A549 (cell line): ENCODE data around the gene OXTR. TPM values are rescaled to one million over a fixed set of nuclear protein-coding genes. Genes with fewer than 3 reads are reported as not detected.
A peak's percentile ranks its signal among the peaks of the same experiment; 100 is the strongest.

ENCODE experiments used
- ATAC-seq, 2 experiments: fragments of 200-7000 bp in 1 of 2; fragments of >200 bp in 1 of 2; cut with Nextera tagmentation in 1 of 2; cut with Tn5 transposase in 1 of 2; 3 replicates each; pipeline versions ENCODE4 v1.8.0 to v1.9.1; 2018 to 2020; ENCODE audit warnings: mild to moderate bottlenecking in 1 of 2, moderate library complexity in 1 of 2
- CTCF ChIA-PET: fragments of 300-600 bp; sonication (Branson Sonifier 250); formaldehyde crosslinking; extraction: SDS; loops from one replicate; lab custom pipeline; 2021; ENCODE audit warnings: antibody characterized with exemption, inconsistent platforms; lab: Yijun Ruan, JAX
- POLR2A ChIA-PET: fragments of 350-600 bp; formaldehyde crosslinking; extraction: SDS; loops from one replicate; lab custom pipeline; 2021; ENCODE audit warnings: antibody characterized with exemption, inconsistent platforms; lab: Yijun Ruan, JAX
- DNase-seq, 2 experiments: peaks; one replicate each; pipeline versions ENCODE4 v3.0.0 to v3.0.0-alpha.2; 2011 to 2016; ENCODE audit warnings: low read depth in 1 of 2, low spot score in 1 of 2
- FAIRE-seq: peaks from 2 replicates; lab custom pipeline; 2011; peaks lifted over from hg19 to GRCh38; lab: Jason Lieb, UNC
- H3K27ac ChIP-seq, 2 experiments: fragments of >200 bp; sonication (Bioruptor Twin); formaldehyde crosslinking; 3 replicates each; pipeline ENCODE4 v1.5.1; 2016 to 2017
- H3K4me1 ChIP-seq: fragments of >200 bp; sonication (Bioruptor Twin); formaldehyde crosslinking; 3 replicates; pipeline ENCODE4 v1.6.1; 2016
- H3K4me2 ChIP-seq: fragments of >200 bp; sonication (Bioruptor Twin); formaldehyde crosslinking; 3 replicates; pipeline ENCODE4 v1.6.1; 2016
- H3K4me3 ChIP-seq: fragments of >200 bp; sonication (Bioruptor Twin); formaldehyde crosslinking; 3 replicates; pipeline ENCODE4 v1.5.1; 2016
- H3K9me3 ChIP-seq: fragments of >200 bp; sonication (Bioruptor Twin); formaldehyde crosslinking; 3 replicates; pipeline ENCODE4 v1.6.1; 2016
- CBX8 ChIP-seq: fragments of 200-600 bp; sonication (generic); IDR thresholded peaks from 2 replicates; pipeline ENCODE4 v1.6.1; 2016
- CEBPB ChIP-seq, 2 experiments: fragments of >200 bp in 1 of 2; sonication (Bioruptor Twin) in 1 of 2; formaldehyde crosslinking in 1 of 2; IDR thresholded peaks; 2 replicates each; pipeline ENCODE4 v1.6.1; 2012 to 2016
- EHF ChIP-seq: fragments of 250-450 bp; sonication (Bioruptor Pico); IDR thresholded peaks from 2 replicates; pipeline ENCODE4 v1.5.0; 2020; ENCODE audit warnings: mild to moderate bottlenecking
- EHMT2 ChIP-seq: fragments of 200-600 bp; sonication (generic); IDR thresholded peaks from 2 replicates; pipeline ENCODE4 v1.6.1; 2016; ENCODE audit warnings: antibody characterized with exemption, low read depth, mild to moderate bottlenecking, moderate library complexity
- EP300 ChIP-seq, 2 experiments: fragments of >200 bp; sonication (Bioruptor Twin); formaldehyde crosslinking; IDR thresholded peaks; 2 replicates in 1 of 2; 3 replicates in 1 of 2; pipeline ENCODE4 v1.6.1; 2016 to 2017
- HDAC2 ChIP-seq: fragments of 200-600 bp; sonication (generic); IDR thresholded peaks from 2 replicates; pipeline ENCODE4 v1.6.1; 2016
- HEYL ChIP-seq: fragments of 250-450 bp; sonication (Bioruptor Pico); IDR thresholded peaks from 2 replicates; pipeline ENCODE4 v1.8.0; 2021; ENCODE audit warnings: mild to moderate bottlenecking, moderate library complexity
- MAFK ChIP-seq: fragments of 450-650 bp; IDR thresholded peaks from 2 replicates; pipeline ENCODE4 v1.6.1; 2014; ENCODE audit not compliant: partially characterized antibody
- NFE2L2 ChIP-seq: fragments of 150-350 bp; conservative IDR thresholded peaks from 2 replicates; pipeline ENCODE4 v1.6.1; 2014; ENCODE audit warnings: low read length
- NPAS2 ChIP-seq: fragments of 250-450 bp; sonication (Bioruptor Pico); IDR thresholded peaks from 2 replicates; pipeline ENCODE4 v1.8.0; 2022; ENCODE audit warnings: mild to moderate bottlenecking, moderate library complexity, borderline replicate concordance
- NR3C1 ChIP-seq: fragments of >200 bp; sonication (Bioruptor Twin); formaldehyde crosslinking; IDR thresholded peaks from 3 replicates; pipeline ENCODE4 v1.6.1; 2017
- POLR2AphosphoS2 ChIP-seq: conservative IDR thresholded peaks from 2 replicates; pipeline ENCODE4 v1.6.1; 2012; ENCODE audit warnings: low read length, improper control_type of control experiment, inconsistent platforms
- RAD21 ChIP-seq, 2 experiments: fragments of >200 bp in 1 of 2; sonication (Bioruptor Twin) in 1 of 2; formaldehyde crosslinking in 1 of 2; IDR thresholded peaks in 1 of 2; conservative IDR thresholded peaks in 1 of 2; 2 replicates in 1 of 2; 3 replicates in 1 of 2; pipeline ENCODE4 v1.6.1; 2012 to 2018; ENCODE audit warnings: inconsistent platforms in 1 of 2
- RNF2 ChIP-seq: fragments of 200-600 bp; sonication (generic); IDR thresholded peaks from 2 replicates; pipeline ENCODE4 v1.6.1; 2016; ENCODE audit warnings: low read depth, mild to moderate bottlenecking, antibody characterized with exemption, moderate library complexity, borderline replicate concordance
- SREBF2 ChIP-seq: fragments of 450-650 bp; IDR thresholded peaks from 2 replicates; pipeline ENCODE4 v1.6.1; 2014; ENCODE audit warnings: mild to moderate bottlenecking, moderate library complexity
- TP53 ChIP-seq: fragments of 250-450 bp; sonication (Bioruptor Pico); IDR thresholded peaks from 2 replicates; pipeline ENCODE4 v1.5.0; 2021; ENCODE audit warnings: mild to moderate bottlenecking, moderate library complexity
- ZC3H11A ChIP-seq: fragments of 450-650 bp; IDR thresholded peaks from 2 replicates; pipeline ENCODE4 v1.6.1; 2014; ENCODE audit warnings: antibody characterized with exemption, mild to moderate bottlenecking
- WGBS: methylation state at CpG from one replicate; pipeline ENCODE4 v1.1.6; 2017; ENCODE audit errors: missing lambda C conversion rate; 5-methylcytosine and 5-hydroxymethylcytosine counted together
- polyA plus RNA-seq, 4 experiments: library from polyadenylated mRNA; depleted of rRNA in 3 of 4; stranded (reverse); fragments of >200 nt; fragmentation: RNase III in 1 of 4; extraction: RNeasy Plus Mini Kit Qiagen cat#74134 plus additional on column Dnase treatment in 1 of 4; gene quantifications; 2 replicates in 3 of 4; 3 replicates in 1 of 4; pipeline ENCODE4 v1.2.3, GENCODE V29; 2011 to 2017
- TF ChIP-seq, protein P1 (sequence below): fragments of >200 bp; sonication (Bioruptor Twin); formaldehyde crosslinking; IDR thresholded peaks from 3 replicates; pipeline ENCODE4 v1.5.1; 2016
- TF ChIP-seq, protein P2 (sequence below): fragments of >200 bp; sonication (Bioruptor Twin); formaldehyde crosslinking; IDR thresholded peaks from 2 replicates; pipeline ENCODE4 v1.6.1; 2016
- TF ChIP-seq, protein P3 (sequence below): fragments of >200 bp; sonication (Bioruptor Twin); formaldehyde crosslinking; IDR thresholded peaks from 3 replicates; pipeline ENCODE4 v1.6.1; 2016

Gene OXTR
- polyA plus RNA-seq, 2 of the 4 experiments (the other 2 are of a cell fraction) = 2.1 to 2.4 TPM

DNA sequence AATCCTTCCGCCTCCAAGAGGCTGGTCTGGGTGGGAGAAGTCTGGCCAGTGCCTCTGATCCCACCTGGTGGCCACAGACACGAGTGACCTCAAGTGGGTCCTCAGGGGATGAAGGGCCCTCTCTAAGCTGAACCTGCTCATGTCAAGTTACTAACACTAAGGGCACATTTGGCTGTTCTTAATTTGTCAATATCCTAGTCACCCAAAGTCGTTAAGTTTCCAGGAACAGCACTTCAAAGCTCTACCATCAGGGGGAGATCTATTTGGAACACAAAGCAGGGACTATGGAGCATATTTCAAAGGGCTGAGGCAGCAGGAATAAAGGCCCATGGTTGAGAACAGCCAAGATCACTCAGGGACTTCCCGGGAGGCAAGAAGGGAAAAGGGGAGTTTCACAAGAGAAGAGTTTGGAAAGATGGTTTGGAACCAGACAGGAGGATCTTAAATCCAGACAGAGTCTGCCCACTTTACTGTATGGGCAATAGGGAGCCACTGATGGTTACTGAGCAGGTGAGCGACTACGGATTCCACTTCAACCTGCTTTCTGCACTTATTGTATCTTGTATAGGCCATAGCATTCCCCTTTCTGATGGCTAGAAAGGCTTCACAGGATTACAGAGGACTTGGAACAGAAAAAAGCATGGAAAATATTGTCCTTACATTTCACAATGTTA, 13.7 kb downstream of the OXTR start:
- FAIRE-seq = peak; percentile 82
- WGBS = 62% methylated on average over 6 of the region's 6 CpGs
- H3K9me3 ChIP-seq = no peaks in the 10 kb centered on the region
- H3K4me1 ChIP-seq = no peaks in the 10 kb centered on the region
- peak; percentile 52 to 80; a peak in 4 of 6 replicates for ATAC-seq
- CTCF ChIA-PET = interaction anchor here (0.8 to 6.5 kb wide), 11 partner anchors 9 to 179 kb away, joined by 3 to 48 read pairs (median 3); partner anchors contain the start of gene OXTR
- DNase-seq = peak; percentile 37 to 47
- H3K27ac ChIP-seq = no peak overlapping the region
- TF ChIP-seq MAFK (peak; percentile 55), NFE2L2 (no peak), EHF (CRISPR knock-in tag) (no peak), RAD21 (conservative IDR thresholded peaks at IDR 0.05 in 1 of 2, IDR thresholded peaks at IDR 0.05 in 1 of 2) (peak; percentile 21 to 42; a peak in 2 of 5 replicates), NR3C1 (no peak), SREBF2 (no peak)
- TF ChIP-seq, protein P1, sequence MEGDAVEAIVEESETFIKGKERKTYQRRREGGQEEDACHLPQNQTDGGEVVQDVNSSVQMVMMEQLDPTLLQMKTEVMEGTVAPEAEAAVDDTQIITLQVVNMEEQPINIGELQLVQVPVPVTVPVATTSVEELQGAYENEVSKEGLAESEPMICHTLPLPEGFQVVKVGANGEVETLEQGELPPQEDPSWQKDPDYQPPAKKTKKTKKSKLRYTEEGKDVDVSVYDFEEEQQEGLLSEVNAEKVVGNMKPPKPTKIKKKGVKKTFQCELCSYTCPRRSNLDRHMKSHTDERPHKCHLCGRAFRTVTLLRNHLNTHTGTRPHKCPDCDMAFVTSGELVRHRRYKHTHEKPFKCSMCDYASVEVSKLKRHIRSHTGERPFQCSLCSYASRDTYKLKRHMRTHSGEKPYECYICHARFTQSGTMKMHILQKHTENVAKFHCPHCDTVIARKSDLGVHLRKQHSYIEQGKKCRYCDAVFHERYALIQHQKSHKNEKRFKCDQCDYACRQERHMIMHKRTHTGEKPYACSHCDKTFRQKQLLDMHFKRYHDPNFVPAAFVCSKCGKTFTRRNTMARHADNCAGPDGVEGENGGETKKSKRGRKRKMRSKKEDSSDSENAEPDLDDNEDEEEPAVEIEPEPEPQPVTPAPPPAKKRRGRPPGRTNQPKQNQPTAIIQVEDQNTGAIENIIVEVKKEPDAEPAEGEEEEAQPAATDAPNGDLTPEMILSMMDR = peak; percentile 30; the same call in 1 of the 3 replicates
- TF ChIP-seq, all 56 proteins: peak for 3
- POLR2A ChIA-PET = no interaction called here
- no peak overlapping the region for H3K4me3 ChIP-seq
- H3K4me2 ChIP-seq = no peak overlapping the region

DNA sequence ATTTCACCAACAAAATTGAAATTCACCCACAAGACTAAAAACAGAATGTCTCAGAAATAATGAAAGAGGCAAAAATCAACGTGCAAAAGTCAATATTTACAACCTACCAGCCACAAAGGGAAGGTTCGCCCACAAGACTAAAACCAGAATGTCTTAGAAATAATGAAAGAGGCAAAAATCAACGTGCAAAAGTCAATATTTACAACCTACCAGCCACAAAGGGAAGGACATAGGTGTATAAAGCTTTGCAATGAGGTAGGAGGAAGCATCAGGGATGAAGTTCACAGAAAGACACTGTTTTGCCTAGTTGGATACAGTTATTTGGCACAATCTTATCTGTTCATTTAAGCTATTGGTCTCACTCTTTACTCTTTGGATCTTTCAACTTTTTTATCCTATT, 14.3 kb downstream of the OXTR start:
- WGBS = 32% methylated on average over 3 of the region's 3 CpGs
- no peak overlapping the region for H3K4me3 ChIP-seq
- no peak overlapping the region for H3K27ac ChIP-seq
- TF ChIP-seq HEYL (CRISPR knock-in tag) (no peak), TP53 (CRISPR knock-in tag) (no peak), HDAC2 (no peak), SREBF2 (no peak), RNF2 (no peak), NR3C1 (no peak), POLR2AphosphoS2 (no peak), EHMT2 (no peak), RAD21 (conservative IDR thresholded peaks at IDR 0.05 in 1 of 2, IDR thresholded peaks at IDR 0.05 in 1 of 2) (no peak), ZC3H11A (no peak), NPAS2 (CRISPR knock-in tag) (no peak), CBX8 (no peak), EP300 (IDR thresholded peaks at IDR 0.05) (no peak), CEBPB (IDR thresholded peaks at IDR 0.05) (no peak)
- TF ChIP-seq, protein P1 = no peak
- TF ChIP-seq, protein P2, sequence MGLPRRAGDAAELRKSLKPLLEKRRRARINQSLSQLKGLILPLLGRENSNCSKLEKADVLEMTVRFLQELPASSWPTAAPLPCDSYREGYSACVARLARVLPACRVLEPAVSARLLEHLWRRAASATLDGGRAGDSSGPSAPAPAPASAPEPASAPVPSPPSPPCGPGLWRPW = no peak
- TF ChIP-seq, protein P3, sequence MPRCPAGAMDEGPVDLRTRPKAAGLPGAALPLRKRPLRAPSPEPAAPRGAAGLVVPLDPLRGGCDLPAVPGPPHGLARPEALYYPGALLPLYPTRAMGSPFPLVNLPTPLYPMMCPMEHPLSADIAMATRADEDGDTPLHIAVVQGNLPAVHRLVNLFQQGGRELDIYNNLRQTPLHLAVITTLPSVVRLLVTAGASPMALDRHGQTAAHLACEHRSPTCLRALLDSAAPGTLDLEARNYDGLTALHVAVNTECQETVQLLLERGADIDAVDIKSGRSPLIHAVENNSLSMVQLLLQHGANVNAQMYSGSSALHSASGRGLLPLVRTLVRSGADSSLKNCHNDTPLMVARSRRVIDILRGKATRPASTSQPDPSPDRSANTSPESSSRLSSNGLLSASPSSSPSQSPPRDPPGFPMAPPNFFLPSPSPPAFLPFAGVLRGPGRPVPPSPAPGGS = no peak
- DNase-seq (no peak), FAIRE-seq (peak; percentile 54), ATAC-seq (no peak)
- H3K4me2 ChIP-seq = no peak overlapping the region
- no peaks in the 10 kb centered on the region for H3K4me1 ChIP-seq
- CTCF ChIA-PET = interaction anchor here (0.8 to 6.5 kb wide), 11 partner anchors 9 to 180 kb away, joined by 3 to 48 read pairs (median 3); partner anchors contain the start of gene OXTR
- H3K9me3 ChIP-seq = no peaks in the 10 kb centered on the region
- POLR2A ChIA-PET = no interaction called here
